ENCODE data around the gene NOTO. TPM values are rescaled to one million over a fixed set of nuclear protein-coding genes. Genes with fewer than 3 reads are reported as not detected.

NOTO gene
- total and polyA plus RNA-seq, 7 donors, result not detected

DNA sequence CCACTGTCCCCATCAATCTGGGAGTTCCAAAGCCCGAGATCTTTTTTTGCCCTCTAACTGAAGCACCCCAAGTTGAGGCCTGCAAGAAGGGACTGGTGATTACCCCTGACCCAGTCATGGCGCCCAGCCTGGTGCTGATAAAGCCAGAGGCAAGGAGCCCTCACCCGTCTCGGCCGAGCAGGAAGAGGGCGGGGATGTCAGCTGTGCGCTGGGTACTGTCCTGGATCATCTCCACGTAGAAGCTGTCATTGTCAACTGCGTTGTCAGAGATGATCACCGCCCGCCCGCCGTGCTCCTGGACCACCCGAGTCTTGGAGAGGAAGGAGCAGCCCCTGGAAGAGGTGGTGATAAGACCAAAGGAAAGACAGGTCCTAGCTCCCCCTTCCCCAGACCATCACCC lies 26.3 kb downstream of the NOTO start:
- Histone ChIP-seq H3K4me3 (no peak overlapping the region), H3K27me3 (no peaks in the 10 kb centered on the region), H3K36me3 (peaks cover 0 to 63% (median 19%) of the 10 kb centered on the region in 4 donors), H3K4me1 (peaks cover 0 to 12% (median 6%) of the 10 kb centered on the region in 4 donors), H3K27ac (no peak overlapping the region), H3K9me3 (no peaks in the 10 kb centered on the region)
- DNase-seq, result no peak
- intact Hi-C loops (cut with DNase I), result no loop called here
- TF ChIP-seq, protein P1, sequence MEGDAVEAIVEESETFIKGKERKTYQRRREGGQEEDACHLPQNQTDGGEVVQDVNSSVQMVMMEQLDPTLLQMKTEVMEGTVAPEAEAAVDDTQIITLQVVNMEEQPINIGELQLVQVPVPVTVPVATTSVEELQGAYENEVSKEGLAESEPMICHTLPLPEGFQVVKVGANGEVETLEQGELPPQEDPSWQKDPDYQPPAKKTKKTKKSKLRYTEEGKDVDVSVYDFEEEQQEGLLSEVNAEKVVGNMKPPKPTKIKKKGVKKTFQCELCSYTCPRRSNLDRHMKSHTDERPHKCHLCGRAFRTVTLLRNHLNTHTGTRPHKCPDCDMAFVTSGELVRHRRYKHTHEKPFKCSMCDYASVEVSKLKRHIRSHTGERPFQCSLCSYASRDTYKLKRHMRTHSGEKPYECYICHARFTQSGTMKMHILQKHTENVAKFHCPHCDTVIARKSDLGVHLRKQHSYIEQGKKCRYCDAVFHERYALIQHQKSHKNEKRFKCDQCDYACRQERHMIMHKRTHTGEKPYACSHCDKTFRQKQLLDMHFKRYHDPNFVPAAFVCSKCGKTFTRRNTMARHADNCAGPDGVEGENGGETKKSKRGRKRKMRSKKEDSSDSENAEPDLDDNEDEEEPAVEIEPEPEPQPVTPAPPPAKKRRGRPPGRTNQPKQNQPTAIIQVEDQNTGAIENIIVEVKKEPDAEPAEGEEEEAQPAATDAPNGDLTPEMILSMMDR (IDR thresholded peaks at IDR 0.05), result no peak
- TF ChIP-seq POLR2AphosphoS5 (IDR thresholded peaks at IDR 0.05) (no peak), EP300 (IDR thresholded peaks at IDR 0.05) (no peak), POLR2A (IDR thresholded peaks at IDR 0.05) (no peak)
- 89 to 91% methylated on average over 14 of the region's 14 CpGs for WGBS, 2 donors

DNA sequence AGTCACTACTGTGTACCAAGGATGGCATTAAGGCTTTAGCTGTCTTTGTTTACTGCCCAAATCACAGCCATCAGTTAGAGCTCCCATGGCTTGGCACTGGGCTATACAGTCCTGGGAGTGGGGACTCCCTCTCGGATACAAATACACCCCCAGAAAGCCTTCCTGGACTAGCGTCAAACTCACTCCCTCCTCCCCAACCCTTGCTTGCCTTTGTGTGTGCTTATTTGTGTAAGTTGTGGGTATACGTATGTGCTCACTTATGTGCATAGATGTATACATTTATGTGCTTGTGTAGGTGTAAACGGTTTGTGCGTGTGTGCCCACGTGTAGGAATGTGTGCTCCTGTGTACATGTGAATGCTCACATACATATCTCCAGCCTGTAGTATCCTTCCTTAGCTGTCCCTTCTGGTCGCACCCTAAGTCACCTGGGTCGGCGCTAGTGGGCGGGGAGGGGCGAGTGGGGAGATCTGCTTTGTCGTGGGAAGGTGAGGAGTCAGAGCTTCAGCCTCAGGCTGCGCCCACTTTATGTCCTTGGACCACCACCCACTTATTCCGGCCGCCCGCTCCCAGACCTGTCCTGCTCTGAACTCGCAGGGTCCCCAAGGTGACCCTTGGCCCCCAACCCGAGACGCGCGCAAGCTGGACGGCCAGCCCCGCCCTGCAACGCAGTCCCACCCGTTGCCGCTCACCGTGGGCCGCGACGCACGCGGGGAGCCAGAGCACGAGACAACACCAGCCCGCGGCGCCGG lies 30.2 kb downstream of the NOTO start:
- peak overlapping the region; percentile 80 to 96 (median 92) for H3K27ac ChIP-seq
- H3K9me3 ChIP-seq, result no peaks in the 10 kb centered on the region
- no peaks in the 10 kb centered on the region for H3K27me3 ChIP-seq
- H3K4me1 ChIP-seq, result peaks cover 0 to 39% (median 33%) of the 10 kb centered on the region in 4 donors
- peaks cover 0 to 26% (median 6%) of the 10 kb centered on the region in 4 donors for H3K36me3 ChIP-seq
- 1 to 4% methylated on average over 37 of the region's 37 CpGs for WGBS, 2 donors
- TF ChIP-seq POLR2A (IDR thresholded peaks at IDR 0.05), result no peak
- TF ChIP-seq EP300 (IDR thresholded peaks at IDR 0.05), result no peak
- no peak for TF ChIP-seq POLR2AphosphoS5 (IDR thresholded peaks at IDR 0.05)
- TF ChIP-seq, protein P1 (IDR thresholded peaks at IDR 0.05), result no peak
- intact Hi-C loops (cut with DNase I), result loop anchor here (5.0 to 10.0 kb wide), 3 partner anchors 120 to 502 kb away; partner anchors contain the start of genes RAB11FIP5, SFXN5 and TPRKB
- H3K4me3 ChIP-seq, result peak overlapping the region; percentile 66 to 96 (median 82)
- DNase-seq, result peak; percentile 72

DNA sequence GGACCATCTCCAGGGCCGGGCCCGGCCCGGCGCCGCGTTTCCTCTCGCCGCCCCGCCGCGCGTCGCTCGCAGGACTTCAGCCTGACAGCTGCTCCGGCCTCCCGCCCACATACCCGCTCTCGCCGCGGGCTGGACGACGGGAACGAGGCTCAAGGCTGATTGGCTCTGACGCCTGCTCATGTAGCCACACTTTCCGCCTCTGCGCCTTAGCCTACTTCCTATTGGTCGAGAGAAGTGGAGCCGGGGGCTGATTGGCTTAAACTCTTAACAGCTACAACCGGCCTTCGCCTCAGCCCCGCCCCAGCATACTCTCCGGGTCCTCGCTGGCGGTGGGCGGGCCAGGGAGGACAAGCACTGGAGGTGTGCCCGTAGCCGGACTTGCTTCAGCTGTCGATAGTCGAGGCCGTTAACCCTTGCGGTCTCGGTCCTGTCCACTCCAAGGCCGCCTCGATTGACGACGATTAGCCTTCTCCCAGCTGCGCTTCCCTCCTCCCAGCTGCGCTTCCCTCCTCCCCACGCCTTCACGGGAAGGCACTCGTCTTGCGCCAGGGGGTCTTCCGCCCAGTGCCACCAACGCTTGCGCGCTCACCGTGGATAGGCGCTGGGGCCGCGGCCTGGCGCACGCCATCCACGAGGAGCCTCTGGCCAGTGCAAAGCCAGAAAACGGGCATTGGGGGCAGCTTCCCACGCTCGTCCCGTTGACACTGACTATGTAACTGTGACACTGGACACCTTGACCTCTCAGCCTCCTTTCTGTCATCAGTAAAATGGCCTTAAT lies 31.0 kb downstream of the NOTO start, which contains the start of gene PRADC1:
Gene PRADC1 (minus strand): TSS at position 86 of the 778 bp plus-strand sequence. CDS start 79 bp downstream, at position 7.
- intact Hi-C loops (cut with DNase I), result loop anchor here (5.0 to 10.0 kb wide), 3 partner anchors 121 to 501 kb away; partner anchors contain the start of genes RAB11FIP5, SFXN5 and TPRKB
- peak within 1 kb of the TSS; percentile 66 to 96 (median 90) for H3K4me3 ChIP-seq
- peak; percentile 100 for DNase-seq
- WGBS, 2 donors, result 1% methylated on average over 67 of the region's 67 CpGs
- H3K27ac ChIP-seq, result peak within 1 kb of the TSS; percentile 80 to 96 (median 92)
- H3K27me3 ChIP-seq, result no peaks in the 10 kb centered on the region
- H3K4me1 ChIP-seq, result peaks cover 0 to 47% (median 41%) of the 10 kb centered on the region in 4 donors
- H3K36me3 ChIP-seq, result peaks cover 0 to 18% (median 3%) of the 10 kb centered on the region in 4 donors
- no peaks in the 10 kb centered on the region for H3K9me3 ChIP-seq
- TF ChIP-seq, protein P1 (IDR thresholded peaks at IDR 0.05), result no peak
- TF ChIP-seq POLR2AphosphoS5 (IDR thresholded peaks at IDR 0.05), result peak; percentile 58 to 84 (median 80)
- TF ChIP-seq EP300 (IDR thresholded peaks at IDR 0.05), result no peak
- peak in 1 of 2 donors; percentile 44 for TF ChIP-seq POLR2A (IDR thresholded peaks at IDR 0.05)

DNA sequence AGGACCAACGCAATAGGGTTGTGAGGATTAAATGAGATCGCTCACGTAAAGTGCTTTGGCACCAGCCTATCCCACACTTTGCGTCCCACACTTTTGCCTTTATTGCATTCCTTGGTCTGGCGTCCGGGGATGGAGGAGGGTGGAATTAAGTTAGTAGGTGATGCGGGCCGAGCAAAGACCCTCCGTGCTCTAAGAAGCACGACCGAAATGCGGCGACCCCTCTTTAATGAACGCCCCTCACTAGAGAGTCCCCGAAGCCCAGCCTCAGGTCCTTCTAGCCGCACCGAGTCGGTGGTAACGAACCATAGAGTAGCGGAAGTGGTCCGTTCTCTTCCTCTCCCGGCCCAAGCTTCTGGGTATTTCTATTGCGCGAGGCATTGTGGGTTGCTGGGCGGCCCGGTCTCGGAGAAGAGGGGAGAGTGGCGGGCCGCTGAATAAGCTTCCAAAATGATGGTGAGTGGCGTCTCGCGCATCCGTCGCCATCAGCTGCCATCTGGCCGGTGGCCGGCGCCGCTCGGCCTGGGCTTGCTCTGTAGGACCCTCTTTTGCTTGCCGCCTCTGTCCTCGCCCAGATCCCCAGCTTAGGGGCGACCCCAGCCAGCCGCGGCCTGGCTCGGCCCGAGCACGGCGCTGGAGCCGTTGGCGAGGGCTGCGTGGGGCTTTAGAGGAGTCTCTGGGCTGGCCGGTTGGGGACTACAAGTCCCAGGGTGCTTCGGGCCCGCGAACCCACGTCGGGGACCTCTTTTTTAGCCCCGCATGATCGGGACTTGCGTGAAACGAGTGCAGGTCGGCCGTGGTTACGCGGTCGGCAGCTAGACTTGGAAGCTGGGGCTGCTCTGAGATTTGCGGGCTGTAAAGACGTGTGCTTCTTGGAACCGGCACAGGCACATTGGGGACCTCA lies 31.8 kb downstream of the NOTO start, which contains the start of gene CCT7:
Gene CCT7 (plus strand): TSS at position 377 of the 901 bp plus-strand sequence. CDS start 71 bp downstream, at position 448.
- WGBS, 2 donors, result 0% methylated on average over 69 of the region's 69 CpGs
- DNase-seq, result peak; percentile 94
- H3K36me3 ChIP-seq, result peaks cover 0 to 14% (median 0%) of the 10 kb centered on the region in 4 donors
- no peaks in the 10 kb centered on the region for H3K9me3 ChIP-seq
- H3K4me3 ChIP-seq, result peak within 1 kb of the TSS; percentile 66 to 96 (median 90)
- intact Hi-C loops (cut with DNase I), result loop anchor here (2.0 to 10.0 kb wide), 5 partner anchors 19 to 501 kb away; partner anchors contain the start of genes RAB11FIP5, SFXN5, SMYD5 and TPRKB
- peak; percentile 61 to 65 for TF ChIP-seq POLR2A (IDR thresholded peaks at IDR 0.05)
- peak; percentile 82 to 88 (median 85) for TF ChIP-seq POLR2AphosphoS5 (IDR thresholded peaks at IDR 0.05)
- TF ChIP-seq, protein P1 (IDR thresholded peaks at IDR 0.05), result no peak
- peak in 1 of 4 donors; percentile 15 for TF ChIP-seq EP300 (IDR thresholded peaks at IDR 0.05)
- no peaks in the 10 kb centered on the region for H3K27me3 ChIP-seq
- peaks cover 0 to 55% (median 46%) of the 10 kb centered on the region in 4 donors for H3K4me1 ChIP-seq
- peak within 1 kb of the TSS; percentile 80 to 96 (median 92) for H3K27ac ChIP-seq

Data from sigmoid colon (tissue), 7 donors.